IPS-18a (cell line): ENCODE results near the gene INPP5F.
"Not testable (repeated sequence)": the region's sequence is repeated elsewhere in the genome, so short reads cannot be mapped to it uniquely, and the experiment has no call there.

Source experiments
- H3K27ac ChIP-seq: one replicate; pipeline ENCODE4 v1.5.1; 2013; ENCODE audit warnings: low read length
- H3K27me3 ChIP-seq: one replicate; pipeline ENCODE4 v1.6.1; 2013; ENCODE audit warnings: mild to moderate bottlenecking, low read length; ENCODE audit not compliant: control insufficient read depth, insufficient read depth
- H3K36me3 ChIP-seq: one replicate; pipeline ENCODE4 v1.6.1; 2013; ENCODE audit warnings: low read depth, low read length; ENCODE audit not compliant: control insufficient read depth
- H3K4me1 ChIP-seq: one replicate; pipeline ENCODE4 v1.6.1; 2013; ENCODE audit warnings: low read depth, low read length; ENCODE audit not compliant: control insufficient read depth
- H3K4me3 ChIP-seq: one replicate; pipeline ENCODE4 v1.5.1; 2013; ENCODE audit warnings: low read length
- H3K9ac ChIP-seq: one replicate; pipeline ENCODE4 v1.6.1; 2013; ENCODE audit warnings: mild to moderate bottlenecking, low read length, moderate library complexity
- H3K9me3 ChIP-seq: one replicate; pipeline ENCODE4 v1.6.1; 2013; ENCODE audit warnings: low read depth, low read length; ENCODE audit not compliant: control insufficient read depth

INPP5F gene

GRCh38 chr10:119689016-119689580, 36.8 kb upstream of the INPP5F start:
- H3K27ac ChIP-seq: no peak overlapping the region
- no peaks in the 10 kb centered on the region for H3K27me3 ChIP-seq
- peaks cover 17% of the 10 kb centered on the region for H3K4me1 ChIP-seq
- no peak overlapping the region for H3K9ac ChIP-seq
- H3K9me3 ChIP-seq: no peaks in the 10 kb centered on the region
- H3K4me3 ChIP-seq: no peak overlapping the region
- H3K36me3 ChIP-seq: no peaks in the 10 kb centered on the region

GRCh38 chr10:119691726-119692125, 34.1 kb upstream of the INPP5F start:
- no peaks in the 10 kb centered on the region for H3K9me3 ChIP-seq

GRCh38 chr10:119693262-119693957, 32.4 kb upstream of the INPP5F start:
- H3K27me3 ChIP-seq: no peaks in the 10 kb centered on the region
- no peaks in the 10 kb centered on the region for H3K36me3 ChIP-seq
- H3K4me3 ChIP-seq: no peak overlapping the region
- H3K4me1 ChIP-seq: peaks cover 9% of the 10 kb centered on the region
- H3K27ac ChIP-seq: no peak overlapping the region
- H3K9ac ChIP-seq: no peak overlapping the region
- no peaks in the 10 kb centered on the region for H3K9me3 ChIP-seq

More at GRCh38 chr10:119691726-119692125, 34.1 kb upstream of the INPP5F start:
- Histone ChIP-seq H3K27me3 (no peaks in the 10 kb centered on the region), H3K4me1 (peaks cover 17% of the 10 kb centered on the region), H3K36me3 (no peaks in the 10 kb centered on the region), H3K27ac (no peak overlapping the region), H3K9ac (no peak overlapping the region), H3K4me3 (no peak overlapping the region)

GRCh38 chr10:119694608-119695007, 31.2 kb upstream of the INPP5F start:
- Histone ChIP-seq H3K27me3 (no peaks in the 10 kb centered on the region), H3K9ac (no peak overlapping the region), H3K27ac (no peak overlapping the region), H3K4me3 (no peak overlapping the region), H3K36me3 (no peaks in the 10 kb centered on the region), H3K4me1 (no peaks in the 10 kb centered on the region), H3K9me3 (no peaks in the 10 kb centered on the region)

- Histone ChIP-seq H3K36me3 (no peaks in the 10 kb centered on the region), H3K4me1 (peaks cover 6% of the 10 kb centered on the region), H3K9me3 (no peaks in the 10 kb centered on the region), H3K27ac (no peak overlapping the region), H3K4me3 (no peak overlapping the region), H3K9ac (no peak overlapping the region), H3K27me3 (no peaks in the 10 kb centered on the region)
These were observed 25.4 kb upstream of the INPP5F start for GRCh38 chr10:119700321-119700954.

GRCh38 chr10:119701861-119702260, 24.0 kb upstream of the INPP5F start:
- H3K4me3 ChIP-seq: no peak overlapping the region
- no peaks in the 10 kb centered on the region for H3K9me3 ChIP-seq
- no peak overlapping the region for H3K27ac ChIP-seq
- no peaks in the 10 kb centered on the region for H3K36me3 ChIP-seq
- peaks cover 6% of the 10 kb centered on the region for H3K4me1 ChIP-seq
- H3K9ac ChIP-seq: no peak overlapping the region
- no peaks in the 10 kb centered on the region for H3K27me3 ChIP-seq

GRCh38 chr10:119702583-119702982, 23.3 kb upstream of the INPP5F start:
- Histone ChIP-seq H3K4me1 (peaks cover 6% of the 10 kb centered on the region), H3K36me3 (no peaks in the 10 kb centered on the region), H3K4me3 (no peak overlapping the region), H3K27me3 (no peaks in the 10 kb centered on the region), H3K27ac (no peak overlapping the region), H3K9ac (no peak overlapping the region), H3K9me3 (no peaks in the 10 kb centered on the region)

GRCh38 chr10:119703903-119704508, 21.8 kb upstream of the INPP5F start:
- Histone ChIP-seq H3K27ac (no peak overlapping the region), H3K4me1 (peaks cover 6% of the 10 kb centered on the region), H3K9ac (no peak overlapping the region), H3K9me3 (no peaks in the 10 kb centered on the region), H3K27me3 (no peaks in the 10 kb centered on the region), H3K36me3 (no peaks in the 10 kb centered on the region), H3K4me3 (no peak overlapping the region)

- Histone ChIP-seq H3K9me3 (no peaks in the 10 kb centered on the region), H3K4me3 (no peak overlapping the region), H3K9ac (no peak overlapping the region), H3K36me3 (no peaks in the 10 kb centered on the region), H3K27ac (no peak overlapping the region), H3K27me3 (no peaks in the 10 kb centered on the region), H3K4me1 (peaks cover 6% of the 10 kb centered on the region)
These were observed 20.4 kb upstream of the INPP5F start for GRCh38 chr10:119705434-119705831.

GRCh38 chr10:119706521-119707278, 19.1 kb upstream of the INPP5F start:
- Histone ChIP-seq H3K9me3 (peaks cover 2% of the 10 kb centered on the region), H3K36me3 (no peaks in the 10 kb centered on the region), H3K9ac (no peak overlapping the region), H3K27me3 (no peaks in the 10 kb centered on the region), H3K27ac (no peak overlapping the region), H3K4me1 (peaks cover 5% of the 10 kb centered on the region), H3K4me3 (no peak overlapping the region)

GRCh38 chr10:119707331-119707730, 18.5 kb upstream of the INPP5F start:
- H3K4me1 ChIP-seq, H3K27me3 ChIP-seq, H3K9ac ChIP-seq, H3K27ac ChIP-seq, H3K36me3 ChIP-seq, H3K4me3 ChIP-seq, H3K9me3 ChIP-seq: not testable (repeated sequence)
